GM04503 (cell line): ENCODE measurements around the gene SEMA3E.
"Not testable (repeated sequence)": the region's sequence is repeated elsewhere in the genome, so short reads cannot be mapped to it uniquely, and the experiment has no call there.

ENCODE experiments used
- DNase-seq: peaks from one replicate; pipeline ENCODE4 v3.0.0-alpha.2; 2012; ENCODE audit warnings: low read depth

Gene SEMA3E

DNA sequence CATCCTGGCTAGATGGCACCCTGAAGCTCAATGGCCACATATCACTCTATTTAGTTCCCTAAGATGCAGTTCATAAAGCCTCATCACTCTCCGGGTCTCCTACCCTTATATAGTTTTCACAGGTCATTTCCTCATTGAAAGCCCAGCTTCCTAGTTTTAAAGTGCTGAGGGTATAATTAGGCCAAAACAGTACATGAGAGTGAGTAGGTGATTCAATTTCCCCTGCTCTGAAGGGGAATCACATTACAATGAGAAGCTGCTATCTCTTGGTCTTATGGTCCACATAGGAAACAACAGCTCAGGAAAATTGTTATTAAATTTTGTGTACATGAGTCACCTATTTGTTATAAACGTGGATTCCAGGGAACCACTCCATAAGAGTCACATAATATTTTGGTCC is 162.0 kb downstream of the SEMA3E start:
- DNase-seq: no peak

DNA sequence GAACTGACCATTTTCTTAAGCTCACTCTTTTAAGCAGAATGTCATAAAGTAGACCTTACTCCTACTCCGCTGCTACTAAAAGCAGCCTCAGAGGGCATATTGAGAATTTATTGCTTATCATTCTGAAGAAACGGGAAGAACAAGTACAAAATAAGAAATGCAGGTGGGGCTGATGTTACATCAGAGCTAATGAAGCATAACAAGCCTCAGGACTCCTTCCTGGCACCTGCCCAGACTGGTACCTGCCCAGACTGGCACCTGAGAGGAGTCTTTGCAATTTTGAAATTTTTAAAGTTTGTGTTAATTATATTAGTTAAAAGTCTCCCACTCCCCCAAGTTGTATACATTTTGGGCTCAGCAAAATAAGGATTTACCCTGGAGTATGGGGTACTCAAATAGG is 162.4 kb downstream of the SEMA3E start:
- no peak for DNase-seq

DNA sequence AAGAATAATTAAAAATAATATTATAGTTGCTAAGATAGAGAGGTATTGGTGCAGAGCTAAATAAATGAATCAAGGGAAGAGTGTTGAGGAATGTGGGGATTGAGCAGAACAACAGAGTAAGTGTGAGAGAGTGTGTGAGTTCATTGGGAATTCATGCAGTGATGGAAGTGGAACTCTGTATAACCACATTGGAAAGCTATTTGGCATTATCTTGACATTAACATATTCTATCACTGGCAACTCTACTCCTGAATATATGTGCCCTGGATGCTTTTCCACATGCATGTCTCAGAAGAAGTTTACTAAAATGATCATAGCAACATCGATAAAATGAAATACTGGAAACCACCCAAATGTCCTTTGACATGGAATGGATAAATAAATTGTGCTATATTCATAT is 164.1 kb downstream of the SEMA3E start:
- no peak for DNase-seq

DNA sequence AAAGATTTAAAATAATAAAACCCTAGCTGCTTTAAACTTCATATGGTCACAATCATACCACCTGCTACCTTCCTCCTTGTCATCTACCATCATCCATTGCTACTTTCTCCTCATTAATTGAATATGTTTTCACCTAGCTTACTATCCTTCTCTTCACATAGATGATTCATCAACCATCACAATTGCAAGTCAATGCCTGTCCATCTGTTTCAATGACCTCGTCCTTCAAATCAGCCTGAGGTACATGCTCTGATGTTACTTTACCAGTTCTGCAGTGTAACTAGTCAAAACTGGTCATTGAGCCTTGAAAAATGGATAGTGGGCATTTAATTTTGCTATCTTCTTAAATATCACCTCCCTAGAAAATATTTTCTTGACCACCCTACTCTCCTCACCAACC is 164.7 kb downstream of the SEMA3E start:
- no peak for DNase-seq

DNA sequence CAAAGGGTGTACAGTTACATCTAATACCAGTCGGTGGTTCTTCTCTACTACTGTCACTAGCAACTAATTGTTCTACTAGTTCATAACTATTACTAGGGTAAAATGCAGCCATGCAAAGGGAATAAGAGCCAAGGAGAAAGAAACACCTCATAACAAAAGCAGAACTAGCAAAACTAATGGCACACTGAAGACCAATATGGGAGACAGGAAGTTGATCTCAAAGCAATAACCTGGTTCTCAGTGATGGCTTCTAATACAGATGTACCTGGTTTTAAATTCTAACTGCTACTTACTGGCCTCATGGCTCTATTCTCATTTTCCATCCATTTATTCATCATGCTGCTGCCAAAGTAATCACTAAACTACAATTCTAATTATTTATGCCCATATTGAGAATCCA is 170.3 kb downstream of the SEMA3E start:
- DNase-seq: no peak

DNA sequence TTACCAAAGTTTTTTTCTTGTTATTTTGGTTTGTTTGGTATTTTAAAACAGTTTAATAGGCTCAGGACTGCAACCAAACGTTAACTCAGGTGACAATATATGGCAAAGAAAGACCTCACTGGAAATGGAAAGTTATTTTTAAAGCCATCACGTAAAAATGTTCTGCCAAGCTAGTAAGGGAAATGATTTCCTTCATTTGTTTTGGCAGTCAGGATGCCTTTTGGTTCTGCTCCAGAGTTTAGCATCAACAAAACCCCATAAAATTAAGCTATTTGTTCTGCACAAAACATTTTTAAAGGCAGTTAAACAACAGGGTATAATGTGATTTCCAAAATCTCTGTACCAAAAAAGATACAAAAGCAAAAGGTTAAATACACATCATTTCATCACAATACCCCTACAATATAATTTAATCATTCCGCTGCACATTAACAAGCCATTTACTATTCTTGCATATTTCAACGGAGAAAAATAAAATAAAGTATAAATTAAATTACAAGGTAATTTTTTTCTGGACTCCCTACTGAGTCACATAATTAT is 172.4 kb downstream of the SEMA3E start:
- DNase-seq: no peak

DNA sequence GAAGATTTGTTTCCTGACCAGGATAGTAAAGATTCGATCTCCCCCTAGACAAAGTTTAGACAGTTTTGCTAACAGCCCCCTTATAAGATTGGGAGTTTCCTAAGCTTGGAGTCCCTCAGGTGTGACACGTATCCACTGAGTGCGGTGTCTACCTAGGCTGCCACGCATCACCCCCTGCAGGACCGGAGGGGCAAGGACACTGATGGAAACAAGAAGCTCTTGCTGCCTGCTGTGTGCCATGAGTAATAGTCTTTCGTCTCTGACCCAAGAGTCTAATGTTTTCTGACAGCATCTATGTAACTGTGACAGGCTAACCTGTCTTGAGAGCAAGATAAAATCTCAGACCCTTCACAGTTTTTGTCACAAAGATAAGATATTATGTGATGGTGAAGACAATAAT is 173.5 kb downstream of the SEMA3E start:
- DNase-seq: no peak

DNA sequence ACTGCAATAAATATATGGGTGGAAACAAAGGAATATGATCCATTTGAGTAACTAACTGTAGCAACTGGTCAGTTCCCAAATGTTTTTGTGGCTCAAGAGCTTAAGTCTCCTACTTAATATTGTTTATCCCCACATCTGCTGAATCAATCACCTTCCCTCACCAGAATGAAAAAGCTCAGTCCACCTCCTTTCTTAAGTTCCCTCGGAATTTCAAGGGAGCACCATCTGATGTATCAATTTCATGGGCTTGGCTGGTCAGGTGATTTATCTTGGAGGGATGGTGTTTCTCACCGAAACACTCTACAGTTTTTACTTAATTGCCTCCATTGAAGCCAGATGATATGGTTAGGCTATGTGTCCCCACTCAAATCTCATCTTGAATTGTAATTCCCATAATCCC is 176.6 kb downstream of the SEMA3E start:
- DNase-seq: no peak

DNA sequence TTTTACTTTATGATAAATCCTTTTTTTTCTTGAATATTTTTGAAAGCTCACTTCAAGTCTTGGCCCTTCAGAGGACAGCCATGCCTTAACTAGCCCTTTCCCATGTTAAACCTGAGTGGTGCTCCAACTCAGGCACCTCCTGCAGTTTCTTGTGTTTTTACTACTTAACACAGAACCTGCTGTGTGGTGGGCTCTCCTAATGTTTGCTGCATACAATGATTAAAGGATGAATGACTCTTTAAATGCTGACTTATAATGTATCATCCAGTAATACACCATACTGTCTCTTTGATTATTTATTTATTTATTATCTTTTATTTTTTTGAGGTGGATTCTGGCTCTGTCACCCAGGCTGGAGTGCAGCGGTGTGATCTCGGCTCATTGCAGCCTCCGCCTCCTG is 179.4 kb downstream of the SEMA3E start:
- no peak for DNase-seq

DNA sequence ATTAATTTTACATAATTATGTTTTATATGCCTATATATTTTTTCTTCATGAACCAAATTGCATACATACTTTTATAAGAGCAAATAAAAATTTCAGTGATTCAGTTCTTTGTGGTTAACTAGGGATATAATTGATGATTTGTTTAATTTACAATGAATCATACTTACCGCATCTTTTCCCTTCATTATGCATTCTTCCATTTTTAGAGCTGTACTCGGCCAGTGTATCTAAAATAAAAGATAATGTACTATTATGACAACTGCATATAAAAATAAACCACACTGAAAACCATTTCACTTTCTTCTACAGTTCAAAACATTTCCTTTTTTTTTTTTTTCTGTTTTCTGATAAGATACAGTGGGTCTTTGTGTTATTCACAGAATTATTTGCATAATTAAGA is 179.9 kb downstream of the SEMA3E start:
- DNase-seq: peak; percentile 15

DNA sequence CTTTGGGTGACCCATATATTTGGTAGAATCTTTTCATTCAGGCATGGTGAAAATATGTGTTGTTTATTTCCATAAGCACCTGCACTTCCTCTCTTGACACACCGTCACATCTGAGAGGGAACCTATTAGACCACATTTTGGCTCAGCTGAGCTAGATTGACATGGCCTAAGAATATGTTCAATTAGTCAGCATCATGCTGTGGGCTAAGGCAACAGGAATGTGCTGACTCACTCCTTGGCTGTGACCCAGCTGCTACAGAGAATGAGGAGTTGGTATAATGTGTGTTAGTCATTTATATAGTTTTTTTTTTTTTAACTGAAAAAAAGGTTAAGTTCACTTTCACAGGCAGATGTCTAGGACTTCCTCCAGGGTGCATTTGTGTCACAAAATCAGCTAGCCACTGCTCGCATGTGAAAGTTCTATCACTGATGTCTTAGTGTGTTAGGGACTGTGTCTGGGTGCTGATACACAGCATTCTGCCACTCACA is 180.6 kb downstream of the SEMA3E start:
- DNase-seq: peak; percentile 94

DNA sequence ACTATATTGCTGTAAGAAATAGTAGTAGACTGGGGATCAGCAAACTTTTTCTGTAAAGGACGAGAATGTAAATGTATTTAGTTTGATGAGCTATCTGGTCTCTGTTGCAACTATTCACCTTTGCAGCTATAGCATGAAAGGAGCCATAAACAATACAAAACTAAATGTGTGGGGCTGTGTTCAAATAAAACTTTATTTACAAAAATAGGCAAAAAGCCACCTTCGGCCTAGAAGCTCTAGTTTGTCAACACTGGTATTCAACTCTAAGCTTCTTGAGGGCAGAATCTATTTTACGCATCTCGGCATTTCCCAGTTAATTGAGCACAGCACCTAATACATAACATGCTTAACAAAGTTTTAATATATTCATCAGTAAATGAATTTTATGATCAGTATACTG is 181.4 kb downstream of the SEMA3E start:
- DNase-seq: no peak

DNA sequence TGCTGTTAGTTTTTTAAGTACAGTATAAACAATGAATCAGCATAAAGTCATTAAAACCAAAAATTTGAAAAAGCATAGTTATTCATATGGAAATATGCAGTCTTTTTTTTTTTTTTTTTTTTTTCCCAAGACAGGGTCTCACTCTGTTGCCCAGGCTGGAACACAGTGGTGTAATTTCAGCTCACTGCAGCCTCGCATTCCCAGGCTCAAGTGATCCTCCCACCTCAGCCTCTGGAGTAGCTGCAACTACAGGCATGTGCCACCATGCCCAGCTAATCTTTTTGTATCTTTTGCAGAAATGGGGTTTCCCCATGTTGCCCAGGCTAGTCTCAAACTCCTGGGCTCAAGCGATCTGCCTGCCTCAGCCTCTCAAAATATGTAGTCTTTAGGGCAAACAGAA is 182.0 kb downstream of the SEMA3E start:
- no peak for DNase-seq

DNA sequence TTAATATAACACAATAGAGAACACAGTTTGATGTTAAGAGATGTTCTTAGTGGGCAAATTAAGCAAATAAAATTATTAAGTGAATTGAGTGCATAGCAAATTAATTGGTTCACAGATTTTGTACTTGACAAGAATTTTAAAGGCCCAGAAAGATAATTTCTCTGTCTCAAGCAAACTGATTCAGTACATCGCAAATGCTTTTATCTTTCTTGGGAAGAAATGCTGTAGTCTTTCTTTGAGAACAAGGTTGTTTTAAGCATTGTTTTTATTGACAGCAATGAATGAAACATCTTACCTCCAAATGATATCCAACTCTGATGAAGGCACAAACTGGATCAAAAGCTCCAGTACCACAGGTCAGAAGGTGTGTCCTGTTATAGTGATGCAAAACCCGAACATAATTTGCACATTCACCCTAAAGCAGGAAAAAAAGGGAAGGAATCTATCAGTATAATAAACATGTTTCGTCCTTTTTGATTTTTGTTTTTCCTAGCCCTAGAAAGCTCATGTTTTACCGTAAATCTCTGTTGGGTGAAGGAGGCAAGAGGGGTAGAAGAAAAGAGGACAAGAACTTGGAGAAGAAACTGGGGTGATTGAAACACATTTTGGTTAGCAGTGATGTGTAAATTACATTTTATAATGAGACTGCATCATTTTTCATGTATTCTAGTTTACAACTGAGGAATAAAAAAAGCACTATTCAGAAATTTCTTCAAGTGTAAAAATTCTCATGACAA is 182.6 kb downstream of the SEMA3E start:
- DNase-seq: no peak

DNA sequence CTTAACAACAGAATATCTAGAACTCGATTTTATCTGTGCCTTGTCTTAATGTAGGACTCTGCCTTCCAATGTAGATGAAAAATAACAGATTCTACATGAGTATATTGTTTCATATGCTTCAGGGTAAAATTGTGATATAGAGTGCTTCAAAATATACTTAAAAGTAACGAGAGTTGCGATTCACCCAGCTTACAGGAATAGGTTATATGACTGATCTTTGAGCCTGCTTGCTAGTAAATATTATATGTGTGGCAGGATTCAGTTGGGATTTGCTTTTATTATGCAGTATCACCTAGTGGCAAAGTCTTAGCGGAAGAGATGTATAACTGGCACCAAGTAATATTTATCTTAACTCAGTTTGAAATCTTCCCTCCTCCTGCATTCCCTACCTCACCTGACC is 183.3 kb downstream of the SEMA3E start:
- no peak for DNase-seq

DNA sequence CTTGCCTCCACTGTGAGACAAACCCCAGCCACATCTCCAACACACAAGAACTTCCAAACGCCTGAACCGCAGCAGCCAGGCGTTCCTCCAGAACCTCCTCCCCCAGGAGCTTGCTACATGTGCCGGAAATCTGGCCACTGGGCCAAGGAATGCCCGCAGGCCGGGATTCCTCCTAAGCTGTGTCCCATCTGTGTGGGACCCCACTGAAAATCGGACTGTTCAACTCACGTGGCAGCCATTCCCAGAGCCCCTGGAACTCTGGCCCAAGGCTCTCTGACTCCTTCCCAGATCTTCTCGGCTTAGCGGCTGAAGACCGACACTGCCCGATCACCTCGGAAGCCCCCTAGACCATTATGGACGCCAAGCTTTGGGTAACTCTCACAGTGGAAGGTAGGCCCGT is 187.1 kb downstream of the SEMA3E start:
- DNase-seq: not testable (repeated sequence)

DNA sequence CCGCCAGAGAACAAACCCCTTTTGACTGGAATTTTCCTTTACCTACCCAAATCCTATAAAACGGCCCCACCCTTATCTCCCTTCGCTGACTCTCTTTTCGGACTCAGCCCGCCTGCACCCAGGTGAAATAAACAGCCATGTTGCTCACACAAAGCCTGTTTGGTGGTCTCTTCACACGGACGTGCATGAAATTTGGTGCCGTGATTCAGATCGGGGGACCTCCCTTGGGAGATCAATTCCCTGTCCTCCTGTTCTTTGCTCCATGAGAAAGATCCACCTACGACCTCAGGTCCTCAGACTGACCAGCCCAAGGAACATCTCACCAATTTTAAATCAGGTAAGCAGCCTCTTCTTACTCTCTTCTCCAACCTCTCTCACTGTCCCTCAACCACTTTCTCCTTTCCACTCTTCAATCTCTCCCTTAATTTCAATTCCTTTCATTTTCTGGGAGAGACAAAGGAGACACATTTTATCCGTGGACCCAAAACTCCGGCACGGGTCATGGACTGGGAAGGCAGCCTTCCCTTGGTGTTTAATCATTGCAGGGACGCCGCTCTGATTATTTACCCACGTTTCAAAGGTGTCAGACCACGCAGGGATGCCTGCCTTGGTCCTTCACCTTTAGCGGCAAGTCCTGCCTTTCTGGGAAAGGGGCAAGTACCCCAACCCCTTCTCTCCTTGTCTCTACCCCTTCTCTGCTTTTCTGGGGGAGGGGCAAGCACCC is 188.8 kb downstream of the SEMA3E start:
- DNase-seq: not testable (repeated sequence)

DNA sequence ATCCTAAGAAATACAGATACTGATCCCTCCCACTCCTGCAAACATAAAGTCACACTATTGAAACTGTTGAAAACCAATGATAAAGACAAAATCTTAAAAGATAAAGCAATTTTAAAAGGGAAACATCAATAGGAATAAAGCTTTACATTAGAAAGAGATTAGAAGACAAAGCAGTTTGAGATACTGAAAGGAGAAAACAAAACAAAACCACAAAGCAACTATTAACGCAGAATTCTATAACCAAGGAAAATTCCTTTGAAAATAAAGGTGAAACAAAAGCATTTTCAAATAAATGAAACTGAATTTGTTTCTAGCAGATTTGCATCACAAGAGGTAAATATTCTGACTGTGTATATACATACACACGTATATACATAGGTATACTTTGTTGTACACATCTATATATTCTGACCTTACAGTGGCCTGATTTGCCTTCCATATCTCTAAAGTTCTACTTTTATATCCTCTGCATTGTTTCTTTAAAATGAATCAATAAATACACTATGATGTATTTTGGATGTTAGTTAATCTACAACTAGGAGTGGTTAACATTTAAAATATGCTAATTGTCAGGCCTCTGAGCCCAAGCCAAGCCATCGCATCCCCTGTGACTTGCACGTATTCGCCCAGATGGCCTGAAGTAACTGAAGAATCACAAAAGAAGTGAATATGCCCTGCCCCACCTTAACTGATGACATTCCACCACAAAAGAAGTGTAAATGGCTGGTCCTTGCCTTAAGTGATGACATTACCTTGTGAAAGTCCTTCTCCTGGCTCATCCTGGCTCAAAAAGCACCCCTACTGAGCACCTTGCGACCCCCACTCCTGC is 189.6 kb downstream of the SEMA3E start:
- not testable (repeated sequence) for DNase-seq

DNA sequence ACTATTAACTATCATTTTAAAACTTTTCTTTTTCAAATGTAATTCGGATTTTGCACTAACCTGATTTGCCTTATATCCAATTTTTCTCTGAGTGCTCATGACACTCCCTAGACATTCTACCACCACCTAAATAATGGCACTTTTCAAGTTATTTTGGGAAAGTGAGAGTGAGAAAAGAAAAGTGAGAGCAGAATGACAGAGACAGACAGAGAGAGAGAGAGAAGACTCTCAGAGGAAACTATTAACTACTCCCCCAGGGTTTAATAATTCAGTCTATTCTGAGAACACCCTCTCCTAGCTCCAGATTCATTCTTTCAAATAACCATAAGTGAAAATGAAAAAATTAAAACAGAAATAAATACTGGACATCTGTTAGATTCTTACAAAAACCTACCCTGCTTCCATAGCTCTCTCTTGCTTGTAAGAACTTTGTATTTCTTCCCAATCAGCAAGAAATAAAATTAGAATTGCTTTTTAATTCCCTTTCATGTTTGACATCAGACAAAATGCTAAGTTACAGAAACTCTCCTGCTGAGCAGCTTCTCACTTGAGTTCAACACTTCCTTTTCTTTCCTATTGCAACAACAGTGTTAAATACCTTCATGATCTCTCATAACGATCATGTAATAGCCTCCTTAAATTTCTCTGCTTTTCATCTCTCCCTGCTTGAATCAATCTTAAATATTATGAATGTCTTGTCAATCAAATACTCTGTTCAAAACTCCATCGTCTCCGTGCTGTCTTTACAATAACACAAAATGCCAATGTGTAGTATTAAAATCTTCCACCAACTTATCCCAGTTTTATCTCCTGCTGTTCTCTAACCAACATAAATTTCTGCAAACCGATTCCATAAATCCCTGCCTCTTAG is 191.7 kb downstream of the SEMA3E start:
- DNase-seq: no peak

DNA sequence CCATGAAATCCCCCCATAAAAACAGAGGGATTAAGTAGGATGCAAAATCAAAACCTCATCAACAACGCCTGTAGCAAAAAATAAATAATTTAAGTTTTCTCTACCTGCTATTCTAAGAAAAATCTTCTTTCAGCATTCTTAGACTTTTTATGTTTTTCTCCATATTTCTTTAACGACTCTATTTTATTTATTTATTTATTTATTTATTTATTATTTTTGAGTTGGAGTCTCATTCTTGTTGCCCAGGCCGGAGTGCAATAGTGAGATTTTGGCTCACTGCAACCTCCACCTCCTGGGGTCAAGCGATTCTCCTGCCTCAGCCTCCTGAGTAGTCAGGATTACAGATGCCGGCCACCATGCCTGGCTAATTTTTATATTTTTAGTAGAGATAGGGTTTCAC is 192.5 kb downstream of the SEMA3E start:
- DNase-seq: no peak

DNA sequence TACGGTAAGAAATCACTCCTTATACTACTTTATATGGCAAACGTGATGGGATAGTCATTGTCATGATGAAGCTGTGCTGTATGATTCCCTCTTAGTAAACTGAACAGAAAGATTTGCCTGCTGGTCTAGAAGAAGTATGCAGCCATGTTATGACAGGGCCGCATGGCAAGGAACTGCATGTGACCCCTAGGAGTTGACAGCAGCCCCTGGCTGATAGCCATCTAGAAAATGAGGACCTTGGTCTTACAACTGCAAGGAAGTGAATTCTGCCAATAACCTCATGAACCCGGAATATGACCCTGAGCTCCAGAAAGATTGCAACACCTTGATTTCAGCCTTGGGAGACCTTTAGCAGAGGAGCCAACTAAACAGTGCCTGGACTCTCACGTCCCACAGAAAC is 193.3 kb downstream of the SEMA3E start:
- no peak for DNase-seq

DNA sequence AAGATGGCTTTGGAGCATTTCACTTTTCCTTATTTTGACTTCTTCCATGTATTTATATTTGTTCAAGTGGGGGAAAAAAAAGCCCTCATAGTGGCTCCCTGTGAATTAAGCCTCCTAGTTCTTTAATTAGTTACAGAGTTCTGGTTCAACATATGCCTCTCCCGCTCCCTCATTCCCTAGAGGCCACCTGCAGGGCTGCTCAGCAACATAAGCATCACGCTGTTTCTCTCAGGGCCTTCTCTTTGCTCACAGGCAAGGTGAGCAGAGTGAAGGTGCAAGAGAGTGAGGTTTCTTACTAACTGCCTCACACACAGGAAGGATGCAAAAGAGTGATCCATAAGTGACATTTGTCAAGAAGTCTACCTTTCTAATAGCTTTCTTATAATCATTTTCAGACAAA is 196.7 kb downstream of the SEMA3E start:
- no peak for DNase-seq
